ENCODE data around the gene RAB28. TPM values are rescaled to one million over a fixed set of nuclear protein-coding genes. Genes with fewer than 3 reads are reported as not detected.

RAB28 gene
- total and polyA plus RNA-seq, 9 of the 15 experiments (the other 6 are each of a cell fraction or from before 2014, with no cell fraction given): 6.7 to 40.4 (median 23.0) TPM

GRCh38 chr4:13344216-13344615 is 139.9 kb downstream of the RAB28 start:
- POLR2A ChIA-PET: no interaction called here
- H3K4me1 ChIP-seq (replicated peaks in 1 of 2; ENCODE audit: control insufficient read depth in 2 of 2, insufficient read depth in 2 of 2, low read length in 2 of 2): no peaks in the 10 kb centered on the region
- no peaks in the 10 kb centered on the region for H3K9me1 ChIP-seq (ENCODE audit: control insufficient read depth, insufficient read depth, low read length)
- BruUV-seq (replicated peaks): no TSS peak
- H3K36me3 ChIP-seq (ENCODE audit: control insufficient read depth, insufficient read depth, low read length): no peaks in the 10 kb centered on the region
- H4K20me1 ChIP-seq (replicated peaks; ENCODE audit: control insufficient read depth, insufficient read depth, low read length): no peaks in the 10 kb centered on the region
- in situ Hi-C loops (cut with MboI): no loop called here
- H3K27ac ChIP-seq (ENCODE audit: extremely low read depth, low read depth, low read length): no peak overlapping the region
- no peak overlapping the region for H3K4me3 ChIP-seq
- H3K79me2 ChIP-seq (ENCODE audit: control insufficient read depth, insufficient read depth, low read length): no peaks in the 10 kb centered on the region
- CTCF ChIA-PET (ENCODE audit: low intra/inter-chr PET ratio): no interaction called here
- WGBS (ENCODE audit: insufficient coverage, low coverage, missing lambda C conversion rate): 23% methylated on average over 2 of the region's 2 CpGs
- intact Hi-C loops (cut with micrococcal nuclease): no loop called here
- DNase-seq (ENCODE audit: extremely low read depth in 1 of 4, low spot score in 3 of 4) (peak in 2 of 4 experiments; percentile 11 to 12), ATAC-seq (peak; percentile 72), FAIRE-seq (peak; percentile 73)
- H3K27me3 ChIP-seq (ENCODE audit: control insufficient read depth in 2 of 2, insufficient read depth in 2 of 2, low read length in 2 of 2): no peaks in the 10 kb centered on the region
- H2AFZ ChIP-seq (ENCODE audit: low read depth, low read length): no peak overlapping the region
- H3K9me3 ChIP-seq (replicated peaks; ENCODE audit: control insufficient read depth, insufficient read depth, low read depth, low read length): no peaks in the 10 kb centered on the region
- no peak overlapping the region for H3K4me2 ChIP-seq (ENCODE audit: insufficient read depth, low read length)
- no peak overlapping the region for H3K9ac ChIP-seq (ENCODE audit: insufficient read depth in 1 of 2, low read depth in 2 of 2, low read length in 2 of 2)
- 0 out of 2 replicates have a peak, but pooled peaks have one; percentile 18 for TF ChIP-seq ZNF316 (IDR thresholded peaks at IDR 0.05)
- TF ChIP-seq CREM (IDR thresholded peaks at IDR 0.05; ENCODE audit: low read depth): no peak
- no peak for TF ChIP-seq CHCHD3 (CRISPR knock-in tag; IDR thresholded peaks at IDR 0.05)
- TF ChIP-seq ZC3H4 (CRISPR knock-in tag; IDR thresholded peaks at IDR 0.05; ENCODE audit: borderline replicate concordance): no peak
- TF ChIP-seq ETV6 (IDR thresholded peaks at IDR 0.05; ENCODE audit: borderline replicate concordance in 1 of 2, low read depth in 2 of 2, low read length in 1 of 2): no peak
- TF ChIP-seq ETV6 (CRISPR knock-in tag; IDR thresholded peaks at IDR 0.05; ENCODE audit: borderline replicate concordance): no peak
- no peak for TF ChIP-seq STAG1 (CRISPR knock-in tag; IDR thresholded peaks at IDR 0.05; ENCODE audit: borderline replicate concordance)
- peak; percentile 74 for TF ChIP-seq MEIS2 (IDR thresholded peaks at IDR 0.05; ENCODE audit: partially characterized antibody)
- TF ChIP-seq CTCF (IDR thresholded peaks at IDR 0.05 in 2 of 3, conservative IDR thresholded peaks at IDR 0.05 in 1 of 3; ENCODE audit: insufficient read depth in 2 of 3, low read depth in 1 of 3, low read length in 3 of 3): peak in 1 of 3 experiments; percentile 27; a peak in 2 of 6 replicates
- no peak for TF ChIP-seq SMC3 (conservative IDR thresholded peaks at IDR 0.05; ENCODE audit: insufficient read depth, low read depth, low read length)
- TF ChIP-seq ARID2 (IDR thresholded peaks at IDR 0.05): no peak
- no peak for TF ChIP-seq BMI1 (IDR thresholded peaks at IDR 0.05; ENCODE audit: low read length)
- no peak for TF ChIP-seq GTF2A2 (tag; IDR thresholded peaks at IDR 0.05)
- no peak for TF ChIP-seq ZNF124 (CRISPR knock-in tag; IDR thresholded peaks at IDR 0.05)
- no peak for TF ChIP-seq ZNF518B (CRISPR knock-in tag; IDR thresholded peaks at IDR 0.05)
- no peak for TF ChIP-seq ZNF57 (CRISPR knock-in tag; IDR thresholded peaks at IDR 0.05)
- TF ChIP-seq RAD21 (CRISPR knock-in tag; conservative IDR thresholded peaks at IDR 0.05 in 1 of 2, IDR thresholded peaks at IDR 0.05 in 1 of 2): peak; percentile 32 to 40; a peak in 3 of 4 replicates
- no peak for TF ChIP-seq HOMEZ (CRISPR knock-in tag; IDR thresholded peaks at IDR 0.05)
